Fibroblast of lung (primary cell): ENCODE measurements around the gene ALKBH3. TPM values are rescaled to one million over a fixed set of nuclear protein-coding genes. Genes with fewer than 3 reads are reported as not detected.

Experiments
- DNase-seq, 2 donors: peaks; one replicate each; pipeline versions ENCODE4 v3.0.0 to v3.0.0-alpha.2; 2010; ENCODE audit warnings: low read depth in 2 of 2
- H2AFZ ChIP-seq: 2 replicates; pipeline ENCODE4 v1.5.1; 2012; ENCODE audit warnings: low read length, control low read depth, inconsistent platforms
- H3K27ac ChIP-seq: 2 replicates; pipeline ENCODE4 v1.5.1; 2011; ENCODE audit warnings: low read length, control low read depth; ENCODE audit not compliant: insufficient read depth
- H3K27me3 ChIP-seq: 2 replicates; pipeline ENCODE4 v1.5.1; 2011; ENCODE audit warnings: mild to moderate bottlenecking, low read length; ENCODE audit not compliant: control insufficient read depth, insufficient read depth
- H3K36me3 ChIP-seq: 2 replicates; pipeline ENCODE4 v1.5.1; 2011; ENCODE audit warnings: low read length; ENCODE audit not compliant: control insufficient read depth, insufficient read depth
- H3K4me1 ChIP-seq: 2 replicates; pipeline ENCODE4 v1.5.1; 2011; ENCODE audit warnings: low read length; ENCODE audit not compliant: control insufficient read depth, insufficient read depth; ENCODE audit errors: extremely low read depth
- H3K4me2 ChIP-seq: 2 replicates; pipeline ENCODE4 v1.5.1; 2011; ENCODE audit warnings: low read length, control low read depth; ENCODE audit not compliant: insufficient read depth; ENCODE audit errors: extremely low read depth
- H3K4me3 ChIP-seq, 4 experiments: fragments of 200-600 bp in 1 of 4; sonication (generic) in 1 of 4; replicated peaks in 1 of 4; 2 replicates each; pipeline ENCODE4 v1.5.1; 2011 to 2016; ENCODE audit warnings: low read length in 4 of 4, low read depth in 3 of 4, mild to moderate bottlenecking in 3 of 4, control low read depth in 2 of 4, inconsistent platforms in 1 of 4, mixed read lengths in 1 of 4; ENCODE audit not compliant: insufficient read depth in 1 of 4; ENCODE audit errors: control extremely low read depth in 1 of 4
- H3K79me2 ChIP-seq: 2 replicates; pipeline ENCODE4 v1.5.1; 2012; ENCODE audit warnings: mild to moderate bottlenecking, low read length, inconsistent platforms; ENCODE audit not compliant: control insufficient read depth, insufficient read depth
- H3K9ac ChIP-seq: 2 replicates; pipeline ENCODE4 v1.5.1; 2011; ENCODE audit warnings: mild to moderate bottlenecking, low read length, control low read depth; ENCODE audit not compliant: insufficient read depth
- H3K9me3 ChIP-seq: 2 replicates; pipeline ENCODE4 v1.5.1; 2012; ENCODE audit warnings: low read depth, low read length; ENCODE audit not compliant: control insufficient read depth, insufficient read depth
- H4K20me1 ChIP-seq: 2 replicates; pipeline ENCODE4 v1.5.1; 2011; ENCODE audit warnings: low read length; ENCODE audit not compliant: control insufficient read depth, insufficient read depth; ENCODE audit errors: extremely low read depth
- EZH2 ChIP-seq: IDR thresholded peaks from 2 replicates; pipeline ENCODE4 v1.5.1; 2012; ENCODE audit warnings: low read length, control low read depth, mild to moderate bottlenecking; ENCODE audit errors: missing control alignments
- polyA plus RNA-seq, 2 donors: library from polyadenylated mRNA; depleted of rRNA in 1 of 2; stranded (reverse) in 1 of 2; unstranded in 1 of 2; fragments of >200 nt; gene quantifications; 2 replicates each; pipeline ENCODE4 v1.2.1, GENCODE V29; 2011 to 2012; ENCODE audit warnings: missing spikeins in 1 of 2
- total RNA-seq: library from RNA; depleted of rRNA; stranded (reverse); fragments of >200 nt; gene quantifications from 2 replicates; pipeline ENCODE4 v1.2.1, GENCODE V29; 2014
- TF ChIP-seq, protein P1 (sequence below), 2 donors: IDR thresholded peaks in 1 of 2; conservative IDR thresholded peaks in 1 of 2; 1 replicate in 1 of 2; 2 replicates in 1 of 2; pipeline ENCODE4 v1.5.1; 2011 to 2012; ENCODE audit warnings: low read length in 2 of 2, control low read depth in 1 of 2, inconsistent platforms in 1 of 2, low read depth in 1 of 2, mild to moderate bottlenecking in 1 of 2

ALKBH3 gene
- total and polyA plus RNA-seq, 2 donors (not counting 1 experiment from before 2014, with no cell fraction given) = 39.0 to 56.1 TPM

DNA sequence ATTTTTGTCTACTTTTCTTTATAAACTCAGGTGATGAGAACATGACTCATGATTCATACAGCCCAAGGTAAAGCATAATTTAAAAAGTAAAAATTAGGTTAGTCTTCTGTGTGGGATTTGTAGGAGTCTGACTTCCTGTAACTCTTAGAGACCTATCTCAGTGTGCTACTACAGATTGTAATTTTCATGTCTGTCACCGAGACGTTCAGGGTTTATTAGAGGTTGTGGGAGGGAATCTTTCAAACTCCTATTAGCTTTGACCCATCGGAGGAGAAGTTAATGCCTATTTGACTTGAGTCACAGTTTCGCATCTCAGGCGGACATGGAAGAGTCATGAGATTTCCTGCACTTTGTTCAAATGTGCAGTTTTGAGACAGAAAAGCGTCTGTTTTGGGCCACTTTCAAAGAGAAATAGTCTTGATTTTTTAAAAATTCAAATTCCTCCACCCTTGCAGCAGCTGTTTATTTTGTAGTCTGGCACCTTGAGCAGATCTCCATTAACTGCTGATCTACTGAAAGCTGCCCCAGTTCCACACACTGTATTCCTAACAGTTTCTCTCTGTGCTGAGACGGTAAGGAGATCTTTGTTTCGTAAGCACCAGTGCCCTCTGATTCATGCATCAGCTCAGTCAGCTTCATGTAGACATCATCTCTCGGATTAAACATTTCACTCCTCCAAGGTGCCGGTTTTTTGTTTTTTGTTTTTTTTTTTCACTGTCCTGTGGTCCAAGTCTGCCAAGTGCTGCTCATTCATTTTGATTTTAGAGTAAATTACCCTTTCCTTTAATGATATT, 24.3 kb downstream of the ALKBH3 start:
- peaks cover 3% of the 10 kb centered on the region for H3K36me3 ChIP-seq
- no peaks in the 10 kb centered on the region for H3K9me3 ChIP-seq
- DNase-seq = peak; percentile 65 to 76
- no peak overlapping the region for H2AFZ ChIP-seq
- peak overlapping the region; percentile 63 for H3K4me2 ChIP-seq
- H3K4me1 ChIP-seq = peaks cover 6% of the 10 kb centered on the region
- H3K27me3 ChIP-seq = no peaks in the 10 kb centered on the region
- H3K4me3 ChIP-seq = no peak overlapping the region
- H3K27ac ChIP-seq = peak overlapping the region; percentile 54
- H3K9ac ChIP-seq = no peak overlapping the region
- H3K79me2 ChIP-seq = no peaks in the 10 kb centered on the region
- H4K20me1 ChIP-seq = peaks cover 2% of the 10 kb centered on the region
- TF ChIP-seq, protein P1, sequence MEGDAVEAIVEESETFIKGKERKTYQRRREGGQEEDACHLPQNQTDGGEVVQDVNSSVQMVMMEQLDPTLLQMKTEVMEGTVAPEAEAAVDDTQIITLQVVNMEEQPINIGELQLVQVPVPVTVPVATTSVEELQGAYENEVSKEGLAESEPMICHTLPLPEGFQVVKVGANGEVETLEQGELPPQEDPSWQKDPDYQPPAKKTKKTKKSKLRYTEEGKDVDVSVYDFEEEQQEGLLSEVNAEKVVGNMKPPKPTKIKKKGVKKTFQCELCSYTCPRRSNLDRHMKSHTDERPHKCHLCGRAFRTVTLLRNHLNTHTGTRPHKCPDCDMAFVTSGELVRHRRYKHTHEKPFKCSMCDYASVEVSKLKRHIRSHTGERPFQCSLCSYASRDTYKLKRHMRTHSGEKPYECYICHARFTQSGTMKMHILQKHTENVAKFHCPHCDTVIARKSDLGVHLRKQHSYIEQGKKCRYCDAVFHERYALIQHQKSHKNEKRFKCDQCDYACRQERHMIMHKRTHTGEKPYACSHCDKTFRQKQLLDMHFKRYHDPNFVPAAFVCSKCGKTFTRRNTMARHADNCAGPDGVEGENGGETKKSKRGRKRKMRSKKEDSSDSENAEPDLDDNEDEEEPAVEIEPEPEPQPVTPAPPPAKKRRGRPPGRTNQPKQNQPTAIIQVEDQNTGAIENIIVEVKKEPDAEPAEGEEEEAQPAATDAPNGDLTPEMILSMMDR (conservative IDR thresholded peaks at IDR 0.05 in 1 of 2, IDR thresholded peaks at IDR 0.05 in 1 of 2; ENCODE audit: low read depth in 1 of 2, low read length in 2 of 2) = no peak
- TF ChIP-seq EZH2 = no peak

DNA sequence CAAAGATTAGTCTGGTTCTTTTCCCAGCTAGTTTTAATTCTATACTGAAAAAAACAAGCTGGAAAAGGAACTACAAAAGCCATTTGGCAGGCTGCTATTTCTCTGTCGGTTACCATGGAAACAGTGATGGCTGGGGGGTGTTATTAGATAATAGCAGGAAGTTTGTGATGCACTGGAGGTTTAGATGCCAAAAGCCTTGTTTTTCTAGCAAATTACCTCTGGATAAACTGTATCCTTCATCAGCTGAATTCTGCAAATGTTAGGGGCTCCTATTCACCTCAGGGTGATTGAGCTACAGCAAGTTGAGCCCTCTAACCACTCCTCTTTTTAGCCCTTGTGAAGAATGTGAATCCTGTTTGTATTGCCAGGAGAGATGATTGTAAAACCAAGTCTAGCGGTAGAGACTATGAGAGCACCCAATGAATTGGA, 25.2 kb downstream of the ALKBH3 start:
- peaks cover 3% of the 10 kb centered on the region for H3K36me3 ChIP-seq
- no peaks in the 10 kb centered on the region for H3K27me3 ChIP-seq
- no peak overlapping the region for H3K4me3 ChIP-seq
- no peaks in the 10 kb centered on the region for H3K9me3 ChIP-seq
- TF ChIP-seq, protein P1 (conservative IDR thresholded peaks at IDR 0.05 in 1 of 2, IDR thresholded peaks at IDR 0.05 in 1 of 2; ENCODE audit: low read depth in 1 of 2, low read length in 2 of 2) = no peak
- no peak for TF ChIP-seq EZH2
- no peak overlapping the region for H2AFZ ChIP-seq
- peaks cover 6% of the 10 kb centered on the region for H3K4me1 ChIP-seq
- no peak overlapping the region for H3K9ac ChIP-seq
- no peaks in the 10 kb centered on the region for H3K79me2 ChIP-seq
- no peak overlapping the region for H3K4me2 ChIP-seq
- no peak overlapping the region for H3K27ac ChIP-seq
- peak; percentile 39 to 58 for DNase-seq
- H4K20me1 ChIP-seq = peaks cover 2% of the 10 kb centered on the region

DNA sequence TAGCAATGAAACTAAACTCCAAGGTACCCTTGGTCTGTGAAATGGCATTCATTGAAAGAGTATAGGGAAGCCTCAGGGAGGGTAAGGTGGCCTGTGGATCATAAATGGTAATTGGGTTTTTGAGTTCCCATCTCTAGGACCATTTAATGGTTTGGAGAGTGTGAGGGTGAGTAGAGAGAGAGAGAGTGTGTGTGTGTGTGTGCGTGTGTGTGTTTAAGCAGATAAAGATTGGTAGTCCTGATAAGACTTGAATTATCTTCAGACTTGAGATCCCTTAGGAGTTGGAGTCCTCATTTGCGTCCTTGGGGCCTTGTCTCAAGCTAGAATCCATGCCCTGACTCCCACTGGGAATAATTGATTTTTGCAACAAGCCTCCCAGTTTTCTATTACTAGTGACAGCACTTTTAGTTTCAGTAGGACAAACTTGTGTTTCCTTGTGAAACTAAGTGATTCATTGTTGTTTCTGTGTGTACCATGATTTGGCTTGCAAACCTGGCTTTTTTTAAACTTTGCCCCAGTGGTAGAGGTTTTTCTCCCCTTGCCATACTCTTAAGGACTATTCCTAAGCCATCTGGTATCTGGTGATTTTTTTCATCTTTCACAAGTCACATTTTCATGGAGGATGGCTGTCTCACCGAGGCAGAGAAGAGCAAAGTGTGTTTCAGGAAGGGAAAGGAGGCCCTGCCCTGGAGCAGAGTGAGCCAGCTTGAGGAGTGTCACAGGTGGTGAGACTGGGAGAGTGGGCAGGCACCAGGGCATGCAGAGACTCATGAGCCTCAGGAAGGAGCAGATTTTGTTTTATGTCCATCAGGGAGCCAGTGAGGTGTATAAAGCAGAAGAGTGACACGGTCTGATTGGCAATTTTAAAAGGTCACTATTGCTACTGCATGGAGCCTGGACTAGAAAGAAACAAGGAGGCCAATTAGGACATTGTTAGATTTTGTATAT, 26.7 kb downstream of the ALKBH3 start:
- TF ChIP-seq, protein P1 (conservative IDR thresholded peaks at IDR 0.05 in 1 of 2, IDR thresholded peaks at IDR 0.05 in 1 of 2; ENCODE audit: low read depth in 1 of 2, low read length in 2 of 2) = no peak
- Histone ChIP-seq H3K27ac (no peak overlapping the region), H3K9me3 (no peaks in the 10 kb centered on the region), H3K4me3 (no peak overlapping the region), H2AFZ (no peak overlapping the region), H3K79me2 (no peaks in the 10 kb centered on the region), H3K9ac (no peak overlapping the region), H3K27me3 (no peaks in the 10 kb centered on the region), H4K20me1 (peaks cover 2% of the 10 kb centered on the region), H3K4me2 (no peak overlapping the region), H3K36me3 (no peaks in the 10 kb centered on the region), H3K4me1 (peaks cover 6% of the 10 kb centered on the region)
- DNase-seq = no peak
